ENCODE data around the gene TMPRSS9.

GRCh38 chr19:2415973-2416319, 55.9 kb downstream of the TMPRSS9 start:
- TF ChIP-seq, protein P1, sequence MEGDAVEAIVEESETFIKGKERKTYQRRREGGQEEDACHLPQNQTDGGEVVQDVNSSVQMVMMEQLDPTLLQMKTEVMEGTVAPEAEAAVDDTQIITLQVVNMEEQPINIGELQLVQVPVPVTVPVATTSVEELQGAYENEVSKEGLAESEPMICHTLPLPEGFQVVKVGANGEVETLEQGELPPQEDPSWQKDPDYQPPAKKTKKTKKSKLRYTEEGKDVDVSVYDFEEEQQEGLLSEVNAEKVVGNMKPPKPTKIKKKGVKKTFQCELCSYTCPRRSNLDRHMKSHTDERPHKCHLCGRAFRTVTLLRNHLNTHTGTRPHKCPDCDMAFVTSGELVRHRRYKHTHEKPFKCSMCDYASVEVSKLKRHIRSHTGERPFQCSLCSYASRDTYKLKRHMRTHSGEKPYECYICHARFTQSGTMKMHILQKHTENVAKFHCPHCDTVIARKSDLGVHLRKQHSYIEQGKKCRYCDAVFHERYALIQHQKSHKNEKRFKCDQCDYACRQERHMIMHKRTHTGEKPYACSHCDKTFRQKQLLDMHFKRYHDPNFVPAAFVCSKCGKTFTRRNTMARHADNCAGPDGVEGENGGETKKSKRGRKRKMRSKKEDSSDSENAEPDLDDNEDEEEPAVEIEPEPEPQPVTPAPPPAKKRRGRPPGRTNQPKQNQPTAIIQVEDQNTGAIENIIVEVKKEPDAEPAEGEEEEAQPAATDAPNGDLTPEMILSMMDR (conservative IDR thresholded peaks at IDR 0.05; ENCODE audit: low read depth, low read length) = no peak
- TF ChIP-seq EZH2 (IDR thresholded peaks at IDR 0.05; ENCODE audit: borderline replicate concordance, low read depth, low read length, poor library complexity, severe bottlenecking) = no peak
